GM10847 (cell line): Measurements from ENCODE around the gene DNM1.

Experiments
- POLR2A ChIP-seq: IDR thresholded peaks from 2 replicates; pipeline ENCODE4 v1.6.1; 2011; ENCODE audit not compliant: insufficient read length; ENCODE audit errors: extremely low read depth

The DNM1 gene

GRCh38 chr9:128292009-128292408 lies 88.8 kb downstream of the DNM1 start:
- no peak for TF ChIP-seq POLR2A

DNA sequence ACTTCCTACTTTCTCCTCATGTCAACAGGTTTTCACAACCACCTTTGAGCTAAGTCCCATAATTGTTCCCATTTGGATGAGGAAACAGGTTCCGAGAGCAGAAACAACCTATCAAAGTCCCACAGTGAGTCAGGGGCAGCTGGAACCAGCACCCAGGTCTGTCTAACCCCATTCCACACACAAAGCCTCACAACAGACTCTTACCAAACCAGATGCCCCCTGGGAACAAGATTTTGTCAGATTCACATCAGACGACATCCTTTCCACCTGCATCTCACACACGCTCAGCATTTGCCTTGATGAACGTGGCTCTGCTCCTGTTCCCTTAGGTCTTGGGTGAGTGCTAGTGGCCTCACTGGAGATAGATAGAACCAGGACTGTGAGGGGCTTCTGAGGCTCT lies 89.9 kb downstream of the DNM1 start:
- no peak for TF ChIP-seq POLR2A

DNA sequence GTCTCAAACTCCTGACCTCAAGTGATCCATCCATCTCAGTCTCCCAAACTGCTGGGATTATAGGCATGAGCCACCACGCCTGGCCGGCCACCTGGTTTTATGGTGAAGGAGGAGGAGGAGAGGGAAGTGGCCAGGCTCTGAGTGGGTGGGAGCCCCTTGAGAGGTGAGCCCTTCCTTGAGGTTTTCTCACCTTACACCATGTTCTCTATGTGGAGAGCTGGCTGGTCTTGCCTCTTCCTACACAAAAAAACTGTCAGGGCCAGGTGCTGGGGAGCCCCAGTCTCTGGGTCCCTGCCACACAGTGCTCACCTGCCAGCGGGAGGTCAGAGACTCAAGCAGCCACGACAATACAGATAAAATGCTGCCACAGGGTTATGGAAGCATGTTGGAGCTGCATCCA lies 91.0 kb downstream of the DNM1 start:
- no peak for TF ChIP-seq POLR2A

DNA sequence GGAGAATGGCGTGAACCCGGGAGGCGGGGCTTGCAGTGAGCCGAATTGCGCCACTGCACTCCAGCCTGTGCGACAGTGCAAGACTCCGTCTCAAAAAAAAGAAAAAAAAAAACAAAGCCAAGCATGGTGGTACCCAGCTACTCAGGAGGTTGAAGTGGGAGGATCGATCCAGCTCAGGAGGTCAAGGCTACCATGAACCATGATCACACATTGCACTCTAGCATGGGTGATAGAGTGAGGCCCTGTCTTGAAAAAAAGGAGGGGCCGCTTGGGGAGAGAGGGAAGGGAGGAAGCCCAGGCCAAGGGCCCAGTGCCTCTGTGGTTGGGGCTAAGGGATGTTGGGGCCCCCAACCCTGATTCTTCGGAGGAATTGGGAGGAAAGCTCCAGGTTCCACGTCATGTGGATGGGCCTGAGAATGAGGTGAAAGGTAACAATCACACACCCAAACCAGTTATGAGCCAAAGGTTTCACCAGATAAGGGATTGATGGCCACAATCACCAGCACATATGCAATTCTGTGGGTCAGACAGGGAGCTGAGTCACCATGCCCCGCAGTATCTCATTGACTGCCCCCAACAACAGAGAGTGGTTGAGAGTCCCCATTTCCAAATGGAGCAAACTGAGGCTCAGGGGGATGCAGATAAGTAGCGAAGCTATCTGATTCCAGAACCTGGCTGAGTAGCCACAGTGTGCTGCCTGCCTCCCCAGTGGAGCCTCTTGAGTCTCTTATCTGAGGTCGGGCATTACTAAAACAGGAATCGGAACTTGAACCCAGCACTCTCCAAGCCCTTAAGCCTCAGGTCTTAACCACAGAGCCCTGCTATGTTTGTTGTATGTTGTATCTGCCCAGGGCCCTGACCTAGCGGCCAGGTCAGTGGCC lies 93.4 kb downstream of the DNM1 start:
- no peak for TF ChIP-seq POLR2A

- TF ChIP-seq POLR2A = no peak
These were observed 94.1 kb downstream of the DNM1 start for GRCh38 chr9:128297221-128297773.

GRCh38 chr9:128298535-128299482 lies 95.6 kb downstream of the DNM1 start:
- TF ChIP-seq POLR2A = no peak

DNA sequence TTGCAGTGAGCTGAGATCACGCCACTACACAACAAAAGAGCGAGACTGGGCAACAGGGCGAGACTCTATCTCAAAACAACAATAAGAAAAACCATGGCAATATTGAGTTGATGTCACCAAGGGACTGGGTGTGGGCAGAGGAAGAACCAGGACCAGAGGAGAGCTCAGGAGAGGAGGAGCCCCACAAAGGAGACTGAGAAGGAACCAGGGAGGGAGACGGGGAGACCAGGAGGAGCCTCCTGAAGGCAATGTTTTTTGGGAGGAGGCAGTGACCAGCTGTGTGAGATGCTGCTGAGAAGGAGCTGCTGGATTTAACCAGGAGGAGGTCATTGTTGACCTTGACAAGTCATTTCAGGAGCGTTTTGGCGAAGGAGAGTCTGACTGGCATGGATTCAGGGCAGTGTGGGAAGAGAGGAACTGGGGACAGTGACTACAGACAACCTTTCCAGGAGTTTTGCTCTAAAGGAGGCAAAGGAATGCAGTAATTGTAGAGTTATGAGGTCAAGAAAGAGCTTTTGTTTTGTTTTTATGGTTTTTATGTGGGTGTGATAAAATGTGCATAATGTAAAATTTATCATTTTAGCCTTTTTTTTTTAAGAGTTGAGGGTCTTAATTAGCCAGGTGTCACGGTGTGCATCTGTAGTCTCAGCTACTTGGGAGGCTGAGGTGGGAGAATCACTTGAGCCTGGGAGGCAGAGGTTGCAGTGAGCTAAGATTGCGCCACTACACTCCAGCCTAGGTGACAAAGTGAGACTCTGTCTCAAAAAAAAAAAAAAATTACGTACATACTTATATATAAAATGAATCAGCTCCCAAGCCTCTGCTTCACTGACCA lies 101.2 kb downstream of the DNM1 start:
- no peak for TF ChIP-seq POLR2A
